Fibroblast of lung (primary cell): Measurements from ENCODE around the gene MED20.

ENCODE experiments used
- EZH2 ChIP-seq: IDR thresholded peaks from 2 replicates; pipeline ENCODE4 v1.5.1; 2012; ENCODE audit warnings: low read length, control low read depth, mild to moderate bottlenecking; ENCODE audit errors: missing control alignments
- TF ChIP-seq, protein P1 (sequence below), 2 donors: IDR thresholded peaks in 1 of 2; conservative IDR thresholded peaks in 1 of 2; 1 replicate in 1 of 2; 2 replicates in 1 of 2; pipeline ENCODE4 v1.5.1; 2011 to 2012; ENCODE audit warnings: low read length in 2 of 2, control low read depth in 1 of 2, inconsistent platforms in 1 of 2, low read depth in 1 of 2, mild to moderate bottlenecking in 1 of 2

GRCh38 chr6:41940759-41941279 is 19.9 kb upstream of the MED20 start:
- TF ChIP-seq, protein P1, sequence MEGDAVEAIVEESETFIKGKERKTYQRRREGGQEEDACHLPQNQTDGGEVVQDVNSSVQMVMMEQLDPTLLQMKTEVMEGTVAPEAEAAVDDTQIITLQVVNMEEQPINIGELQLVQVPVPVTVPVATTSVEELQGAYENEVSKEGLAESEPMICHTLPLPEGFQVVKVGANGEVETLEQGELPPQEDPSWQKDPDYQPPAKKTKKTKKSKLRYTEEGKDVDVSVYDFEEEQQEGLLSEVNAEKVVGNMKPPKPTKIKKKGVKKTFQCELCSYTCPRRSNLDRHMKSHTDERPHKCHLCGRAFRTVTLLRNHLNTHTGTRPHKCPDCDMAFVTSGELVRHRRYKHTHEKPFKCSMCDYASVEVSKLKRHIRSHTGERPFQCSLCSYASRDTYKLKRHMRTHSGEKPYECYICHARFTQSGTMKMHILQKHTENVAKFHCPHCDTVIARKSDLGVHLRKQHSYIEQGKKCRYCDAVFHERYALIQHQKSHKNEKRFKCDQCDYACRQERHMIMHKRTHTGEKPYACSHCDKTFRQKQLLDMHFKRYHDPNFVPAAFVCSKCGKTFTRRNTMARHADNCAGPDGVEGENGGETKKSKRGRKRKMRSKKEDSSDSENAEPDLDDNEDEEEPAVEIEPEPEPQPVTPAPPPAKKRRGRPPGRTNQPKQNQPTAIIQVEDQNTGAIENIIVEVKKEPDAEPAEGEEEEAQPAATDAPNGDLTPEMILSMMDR (conservative IDR thresholded peaks at IDR 0.05 in 1 of 2, IDR thresholded peaks at IDR 0.05 in 1 of 2; ENCODE audit: low read depth in 1 of 2, low read length in 2 of 2), result no peak
- no peak for TF ChIP-seq EZH2
